GM19467 (cell line): ENCODE results near the gene TFEB.

ENCODE experiments used
- ATAC-seq: cut with Tn5 transposase; IDR thresholded peaks from one replicate; pipeline ENCODE4 v1.9.1; 2021; ENCODE audit warnings: mild to moderate bottlenecking, moderate library complexity; ENCODE audit not compliant: unreplicated experiment

Gene TFEB

GRCh38 chr6:41677124-41677921 is 58.1 kb downstream of the TFEB start:
- ATAC-seq: no peak

GRCh38 chr6:41676431-41676830 is 59.0 kb downstream of the TFEB start:
- ATAC-seq: no peak

- no peak for ATAC-seq
Observed at GRCh38 chr6:41675992-41676391, 59.4 kb downstream of the TFEB start.

GRCh38 chr6:41675176-41675775 is 60.1 kb downstream of the TFEB start:
- ATAC-seq: no peak

GRCh38 chr6:41674231-41675000 is 61.0 kb downstream of the TFEB start:
- ATAC-seq: no peak

GRCh38 chr6:41673704-41674000 is 61.8 kb downstream of the TFEB start:
- ATAC-seq: no peak

GRCh38 chr6:41672816-41673703 is 62.3 kb downstream of the TFEB start:
- ATAC-seq: no peak

GRCh38 chr6:41672016-41672415 is 63.4 kb downstream of the TFEB start:
- no peak for ATAC-seq

- ATAC-seq: no peak
Observed at GRCh38 chr6:41671376-41671775, 64.0 kb downstream of the TFEB start.

- ATAC-seq: no peak
Observed at GRCh38 chr6:41670703-41671360, 64.6 kb downstream of the TFEB start.

- ATAC-seq: no peak
Observed at GRCh38 chr6:41668968-41669367, 66.4 kb downstream of the TFEB start.

GRCh38 chr6:41667195-41667594 is 68.2 kb downstream of the TFEB start:
- ATAC-seq: no peak

- no peak for ATAC-seq
Observed at GRCh38 chr6:41664271-41664670, 71.1 kb downstream of the TFEB start.

GRCh38 chr6:41663568-41663967 is 71.8 kb downstream of the TFEB start:
- ATAC-seq: no peak

- ATAC-seq: no peak
Observed at GRCh38 chr6:41659935-41660334, 75.5 kb downstream of the TFEB start.

- no peak for ATAC-seq
Observed at GRCh38 chr6:41658636-41659035, 76.8 kb downstream of the TFEB start.

- no peak for ATAC-seq
Observed at GRCh38 chr6:41657131-41658094, 78.0 kb downstream of the TFEB start.

GRCh38 chr6:41656002-41656691 is 79.3 kb downstream of the TFEB start:
- ATAC-seq: no peak

GRCh38 chr6:41655646-41656001 is 79.8 kb downstream of the TFEB start:
- no peak for ATAC-seq
